ENCODE data around the gene TIGD3.

Gene TIGD3

DNA sequence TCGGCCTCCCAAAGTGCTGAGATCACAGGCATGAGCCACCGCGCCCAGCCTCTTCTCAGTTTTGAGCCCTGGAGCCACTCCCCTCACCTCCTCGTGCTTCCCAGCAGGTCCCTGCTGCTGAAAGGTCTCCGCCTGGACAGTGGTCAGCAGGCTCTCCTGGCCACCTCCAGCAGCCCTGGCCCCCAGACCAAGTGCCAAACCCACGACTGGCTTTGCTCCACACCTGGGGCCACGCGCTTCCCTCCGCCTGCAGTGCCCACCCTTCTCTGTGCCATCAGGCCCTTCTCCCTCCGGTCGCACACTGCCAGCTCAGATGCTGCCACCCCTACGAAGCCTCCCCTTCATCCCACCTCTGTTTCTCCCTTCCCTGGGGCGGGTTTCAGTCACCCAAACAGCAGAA, 44.7 kb downstream of the TIGD3 start:
- H3K27ac ChIP-seq (ENCODE audit: low read length), result no peak overlapping the region
- DNase-seq (ENCODE audit: low read depth, low spot score), result no peak
- no CpG with 5 or more reads among the region's 13 CpGs for WGBS (ENCODE audit: insufficient coverage, insufficient read length)

DNA sequence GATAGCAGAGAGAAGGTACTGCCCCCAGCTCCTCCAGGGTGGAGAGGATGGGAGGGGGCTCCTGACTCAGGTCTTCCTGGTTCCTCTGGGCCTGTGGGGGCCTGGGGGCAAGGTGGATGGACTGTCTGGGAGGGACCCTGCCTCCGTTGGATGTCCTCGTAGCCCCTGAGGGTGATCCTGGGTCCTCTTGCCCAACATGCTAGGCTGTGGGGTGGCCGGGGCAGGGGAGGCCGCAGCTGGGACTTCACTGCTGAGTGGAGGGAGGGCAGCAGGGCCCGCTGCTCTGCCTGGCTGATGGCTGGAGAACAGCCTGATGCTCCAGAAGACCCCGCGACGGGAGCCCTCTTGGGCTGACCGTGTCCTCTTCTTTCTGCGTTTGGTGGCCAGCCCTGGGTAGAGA, 45.3 kb downstream of the TIGD3 start:
- Histone ChIP-seq H3K27ac (ENCODE audit: low read length) (no peak overlapping the region), H3K36me3 (ENCODE audit: control insufficient read depth, insufficient read depth, low read length) (peaks cover 12% of the 10 kb centered on the region; the same call in 1 of the 2 replicates), H3K9me3 (ENCODE audit: control insufficient read depth, insufficient read depth, low read length) (no peaks in the 10 kb centered on the region), H3K27me3 (ENCODE audit: control insufficient read depth, insufficient read depth, low read length) (no peaks in the 10 kb centered on the region), H3K4me3 (ENCODE audit: low read length) (no peak overlapping the region), H3K4me1 (ENCODE audit: control insufficient read depth, insufficient read depth, low read length) (0 out of 2 replicates have a peak, but pooled peaks cover 1% of the 10 kb centered on the region)
- no CpG with 5 or more reads among the region's 10 CpGs for WGBS (ENCODE audit: insufficient coverage, insufficient read length)
- DNase-seq (ENCODE audit: low read depth, low spot score), result no peak

More for the DNA sequence above, 44.7 kb downstream of the TIGD3 start:
- Histone ChIP-seq H3K27me3 (ENCODE audit: control insufficient read depth, insufficient read depth, low read length) (no peaks in the 10 kb centered on the region), H3K4me3 (ENCODE audit: low read length) (no peak overlapping the region), H3K4me1 (ENCODE audit: control insufficient read depth, insufficient read depth, low read length) (0 out of 2 replicates have a peak, but pooled peaks cover 1% of the 10 kb centered on the region), H3K36me3 (ENCODE audit: control insufficient read depth, insufficient read depth, low read length) (peaks cover 9% of the 10 kb centered on the region; the same call in 1 of the 2 replicates), H3K9me3 (ENCODE audit: control insufficient read depth, insufficient read depth, low read length) (no peaks in the 10 kb centered on the region)

DNA sequence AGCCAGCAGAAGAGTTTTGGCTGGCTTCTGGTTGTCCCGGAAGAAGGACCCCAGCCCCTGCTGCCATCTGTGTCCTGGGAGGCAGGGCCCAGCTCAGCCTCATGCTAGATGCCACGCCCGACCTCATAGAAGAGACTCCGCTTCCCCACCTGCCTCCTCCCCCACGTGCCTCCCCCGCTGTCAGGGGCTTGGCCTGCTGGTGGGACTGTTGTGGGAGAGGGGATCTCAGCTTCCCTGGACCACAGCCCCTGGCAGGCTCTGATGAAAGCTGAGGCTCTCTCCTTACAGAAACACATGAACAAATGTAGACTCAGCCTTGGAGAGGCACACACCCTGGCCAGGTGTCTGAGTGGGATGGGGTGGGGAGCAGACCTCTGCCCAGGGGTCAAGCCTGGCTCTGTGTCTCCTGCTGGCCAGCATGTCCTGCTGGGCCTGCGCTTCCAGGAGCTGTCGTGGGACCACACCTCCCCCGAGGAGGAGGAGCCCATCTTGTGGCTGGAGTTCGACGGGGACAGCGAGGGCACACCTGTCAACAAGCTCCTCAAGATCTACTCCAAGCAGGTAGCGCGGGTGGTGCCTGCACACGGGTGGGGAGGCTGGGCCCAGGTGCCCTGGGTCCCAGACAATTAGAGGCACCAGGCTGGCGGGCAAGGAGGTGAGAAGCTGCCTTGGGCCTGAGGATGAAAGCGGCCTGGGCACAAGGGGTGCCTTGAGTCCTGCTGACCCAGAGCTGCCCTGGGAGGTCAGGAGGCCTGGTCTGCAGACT, 45.9 kb downstream of the TIGD3 start:
- no peak overlapping the region for H3K27ac ChIP-seq (ENCODE audit: low read length)
- H3K4me1 ChIP-seq (ENCODE audit: control insufficient read depth, insufficient read depth, low read length), result 0 out of 2 replicates have a peak, but pooled peaks cover 1% of the 10 kb centered on the region
- no CpG with 5 or more reads among the region's 17 CpGs for WGBS (ENCODE audit: insufficient coverage, insufficient read length)
- H3K9me3 ChIP-seq (ENCODE audit: control insufficient read depth, insufficient read depth, low read length), result no peaks in the 10 kb centered on the region
- DNase-seq (ENCODE audit: low read depth, low spot score), result no peak
- H3K4me3 ChIP-seq (ENCODE audit: low read length), result no peak overlapping the region
- no peaks in the 10 kb centered on the region for H3K27me3 ChIP-seq (ENCODE audit: control insufficient read depth, insufficient read depth, low read length)
- H3K36me3 ChIP-seq (ENCODE audit: control insufficient read depth, insufficient read depth, low read length), result peaks cover 15% of the 10 kb centered on the region; the same call in 1 of the 2 replicates

DNA sequence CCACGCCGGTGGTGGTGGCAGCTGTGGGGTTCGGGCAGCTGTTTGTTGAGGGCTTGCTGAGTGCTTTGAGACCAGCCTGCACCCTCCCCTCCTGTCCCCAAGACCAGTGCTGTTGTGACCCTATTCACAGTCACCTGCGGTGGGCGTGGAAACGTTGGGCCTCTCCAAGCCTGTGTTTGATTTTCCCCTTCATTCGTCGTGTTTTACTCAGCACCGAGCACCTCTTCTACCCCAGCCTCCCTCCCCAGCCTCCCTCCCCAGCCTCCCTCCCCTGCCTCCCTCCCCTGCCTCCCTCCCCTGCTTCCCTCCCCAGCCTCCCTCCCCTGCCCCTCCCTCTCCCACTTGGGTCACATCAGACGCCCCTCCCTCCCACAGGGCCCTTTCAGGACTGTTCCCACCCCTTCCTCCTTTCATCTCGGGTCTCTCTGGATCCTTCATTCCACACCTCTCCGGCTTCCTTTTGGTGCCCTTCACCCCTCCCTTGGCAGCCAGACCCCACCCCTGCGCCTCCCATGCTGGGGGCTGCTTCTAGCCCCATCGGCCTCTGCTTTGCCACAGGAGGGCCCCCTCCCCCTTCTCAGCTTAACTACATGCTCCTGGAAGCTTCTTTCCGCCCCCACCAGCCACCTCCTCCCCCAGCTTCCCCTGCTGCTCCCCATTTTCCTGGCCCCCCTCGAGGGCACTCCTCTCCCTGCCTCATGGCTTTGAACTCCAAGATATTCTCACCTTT, 46.7 kb downstream of the TIGD3 start:
- DNase-seq (ENCODE audit: low read depth, low spot score), result no peak
- no peak overlapping the region for H3K27ac ChIP-seq (ENCODE audit: low read length)
- no peaks in the 10 kb centered on the region for H3K27me3 ChIP-seq (ENCODE audit: control insufficient read depth, insufficient read depth, low read length)
- H3K9me3 ChIP-seq (ENCODE audit: control insufficient read depth, insufficient read depth, low read length), result no peaks in the 10 kb centered on the region
- 0 out of 2 replicates have a peak, but pooled peaks cover 1% of the 10 kb centered on the region for H3K4me1 ChIP-seq (ENCODE audit: control insufficient read depth, insufficient read depth, low read length)
- H3K4me3 ChIP-seq (ENCODE audit: low read length), result no peak overlapping the region
- peaks cover 15% of the 10 kb centered on the region; the same call in 1 of the 2 replicates for H3K36me3 ChIP-seq (ENCODE audit: control insufficient read depth, insufficient read depth, low read length)
- WGBS (ENCODE audit: insufficient coverage, insufficient read length), result no CpG with 5 or more reads among the region's 16 CpGs

DNA sequence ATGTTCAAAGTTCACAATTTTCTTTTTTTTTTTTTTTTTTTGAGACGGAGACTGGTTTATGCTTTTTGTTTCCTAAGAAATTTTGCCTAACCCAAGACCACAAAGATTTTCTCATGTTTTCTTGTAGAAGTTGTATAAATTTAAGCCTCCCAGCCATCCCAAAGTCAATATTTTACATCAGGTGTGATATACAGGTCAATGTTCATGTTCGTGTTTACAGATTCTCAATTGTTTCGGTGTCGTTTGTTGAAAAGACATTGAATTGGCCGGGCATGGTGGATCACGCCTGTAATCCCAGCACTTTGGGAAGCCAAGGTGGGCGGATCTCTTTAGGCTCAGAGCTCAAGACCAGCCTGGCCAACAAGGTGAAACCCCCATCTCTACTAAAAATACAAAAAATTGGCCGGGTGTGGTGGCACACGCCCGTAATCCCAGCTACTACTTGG, 47.3 kb downstream of the TIGD3 start:
- Histone ChIP-seq H3K4me3 (ENCODE audit: low read length) (no peak overlapping the region), H3K27me3 (ENCODE audit: control insufficient read depth, insufficient read depth, low read length) (no peaks in the 10 kb centered on the region), H3K4me1 (ENCODE audit: control insufficient read depth, insufficient read depth, low read length) (0 out of 2 replicates have a peak, but pooled peaks cover 1% of the 10 kb centered on the region), H3K27ac (ENCODE audit: low read length) (no peak overlapping the region), H3K36me3 (ENCODE audit: control insufficient read depth, insufficient read depth, low read length) (peaks cover 15% of the 10 kb centered on the region; the same call in 1 of the 2 replicates), H3K9me3 (ENCODE audit: control insufficient read depth, insufficient read depth, low read length) (no peaks in the 10 kb centered on the region)
- WGBS (ENCODE audit: insufficient coverage, insufficient read length), result no CpG with 5 or more reads among the region's 10 CpGs
- DNase-seq (ENCODE audit: low read depth, low spot score), result no peak

DNA sequence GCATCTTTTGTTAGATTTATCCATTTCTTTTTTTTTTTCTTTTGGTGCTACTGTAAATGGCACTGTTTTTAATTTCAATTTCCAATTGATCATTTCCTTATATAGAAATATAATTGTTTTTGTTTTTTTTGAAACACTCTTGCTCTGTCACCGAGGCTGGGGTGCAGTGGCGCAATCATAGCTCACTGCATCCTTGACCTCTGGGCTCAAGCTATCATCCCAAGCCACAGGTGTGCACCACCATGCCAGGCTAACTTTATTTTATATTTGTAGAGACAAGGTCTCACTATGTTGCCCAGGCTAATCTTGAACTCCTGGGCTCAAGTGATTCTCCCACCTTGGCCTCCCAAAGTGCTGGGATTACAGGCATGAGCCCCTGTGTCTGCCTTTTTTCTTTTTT, 48.2 kb downstream of the TIGD3 start:
- no peaks in the 10 kb centered on the region for H3K27me3 ChIP-seq (ENCODE audit: control insufficient read depth, insufficient read depth, low read length)
- DNase-seq (ENCODE audit: low read depth, low spot score), result no peak
- no CpG with 5 or more reads among the region's 2 CpGs for WGBS (ENCODE audit: insufficient coverage, insufficient read length)
- H3K36me3 ChIP-seq (ENCODE audit: control insufficient read depth, insufficient read depth, low read length), result peaks cover 11% of the 10 kb centered on the region; the same call in 1 of the 2 replicates
- H3K27ac ChIP-seq (ENCODE audit: low read length), result no peak overlapping the region
- H3K4me3 ChIP-seq (ENCODE audit: low read length), result no peak overlapping the region
- 0 out of 2 replicates have a peak, but pooled peaks cover 1% of the 10 kb centered on the region for H3K4me1 ChIP-seq (ENCODE audit: control insufficient read depth, insufficient read depth, low read length)
- H3K9me3 ChIP-seq (ENCODE audit: control insufficient read depth, insufficient read depth, low read length), result no peaks in the 10 kb centered on the region

DNA sequence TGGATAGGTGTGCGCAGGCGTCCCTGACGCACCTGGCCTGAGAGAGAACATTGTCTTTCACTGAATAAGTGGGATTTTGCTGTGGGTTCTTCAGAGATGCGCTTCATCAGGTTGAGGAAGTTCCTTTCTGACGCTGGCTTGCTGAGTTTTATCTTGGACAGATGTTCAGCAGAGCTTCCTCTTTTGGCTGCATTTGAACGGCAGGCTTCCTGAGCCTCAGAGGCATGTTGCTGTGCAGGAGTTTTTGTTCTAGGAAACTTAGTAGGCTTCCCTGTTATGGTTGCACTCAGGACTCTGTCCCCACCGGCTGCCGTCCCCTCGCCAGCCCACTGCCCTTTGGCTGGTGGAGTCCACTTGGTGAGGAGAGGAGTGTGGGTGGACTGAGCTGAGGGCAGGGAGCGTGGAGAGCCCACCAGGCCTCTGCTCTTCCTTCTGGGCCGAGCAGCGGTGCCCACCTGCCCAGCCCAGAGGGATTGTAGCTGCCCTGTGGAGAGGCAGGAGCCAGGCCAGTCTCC, 49.1 kb downstream of the TIGD3 start:
- Histone ChIP-seq H3K27me3 (ENCODE audit: control insufficient read depth, insufficient read depth, low read length) (no peaks in the 10 kb centered on the region), H3K4me1 (ENCODE audit: control insufficient read depth, insufficient read depth, low read length) (0 out of 2 replicates have a peak, but pooled peaks cover 1% of the 10 kb centered on the region), H3K27ac (ENCODE audit: low read length) (no peak overlapping the region), H3K4me3 (ENCODE audit: low read length) (no peak overlapping the region), H3K9me3 (ENCODE audit: control insufficient read depth, insufficient read depth, low read length) (no peaks in the 10 kb centered on the region), H3K36me3 (ENCODE audit: control insufficient read depth, insufficient read depth, low read length) (peaks cover 11% of the 10 kb centered on the region; the same call in 1 of the 2 replicates)
- no CpG with 5 or more reads among the region's 12 CpGs for whole genome bisulfite sequencing (ENCODE audit: insufficient coverage, insufficient read length)
- DNase-seq (ENCODE audit: low read depth, low spot score), result no peak

DNA sequence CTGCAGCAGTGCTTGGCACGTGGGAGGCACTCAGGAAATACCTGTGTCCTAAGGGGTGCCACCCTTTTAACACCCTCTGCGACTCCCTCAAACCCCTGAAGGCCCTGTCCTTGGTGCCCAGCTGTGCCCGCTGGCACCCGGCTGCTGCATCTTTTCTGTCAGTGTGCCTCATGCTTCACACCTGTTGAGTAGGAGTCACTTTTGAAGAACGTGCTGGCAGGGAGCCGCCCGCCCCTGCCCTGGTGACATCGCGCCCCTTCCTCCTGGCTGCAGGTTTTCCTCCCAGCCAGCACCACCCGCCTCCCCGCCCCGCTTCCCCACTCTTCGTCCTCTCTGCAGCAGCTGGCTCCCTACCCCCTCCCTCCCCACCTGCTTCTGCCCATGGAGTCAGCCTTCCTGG, 49.7 kb downstream of the TIGD3 start:
- peaks cover 11% of the 10 kb centered on the region; the same call in 1 of the 2 replicates for H3K36me3 ChIP-seq (ENCODE audit: control insufficient read depth, insufficient read depth, low read length)
- WGBS (ENCODE audit: insufficient coverage, insufficient read length), result no CpG with 5 or more reads among the region's 13 CpGs

DNA sequence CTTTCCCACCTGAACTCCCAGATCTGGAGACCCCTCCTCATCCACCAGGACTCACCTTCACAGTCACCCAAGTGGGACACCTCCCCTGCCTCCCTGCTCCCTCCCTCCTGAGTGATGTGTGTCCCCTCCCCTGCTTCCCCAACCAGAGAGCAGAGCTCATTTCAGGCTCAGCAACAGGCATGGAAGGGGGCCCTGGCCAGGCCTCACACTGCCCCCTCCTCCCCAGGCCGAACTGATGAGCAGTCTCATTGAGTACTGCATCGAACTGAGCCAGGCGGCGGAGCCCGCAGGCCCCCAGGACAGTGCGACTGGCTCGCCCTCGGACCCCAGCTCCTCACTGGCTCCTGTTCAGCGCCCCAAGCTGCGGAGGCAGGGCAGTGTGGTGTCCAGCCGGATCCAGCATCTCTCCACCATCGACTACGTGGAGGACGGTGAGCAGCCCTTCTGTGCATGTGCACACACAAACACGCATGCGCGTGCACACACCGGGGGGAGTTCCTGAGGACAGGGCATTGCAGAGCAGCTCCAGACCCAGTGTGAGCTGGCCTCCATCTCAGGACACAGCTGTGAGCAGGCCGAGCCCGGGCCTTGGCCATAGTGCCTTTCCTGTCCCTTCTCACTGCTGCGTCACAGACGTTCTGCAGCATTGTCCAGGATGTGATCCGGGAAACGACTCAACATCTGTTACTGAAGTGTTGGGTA, 50.2 kb downstream of the TIGD3 start:
- Histone ChIP-seq H3K36me3 (ENCODE audit: control insufficient read depth, insufficient read depth, low read length) (peaks cover 11% of the 10 kb centered on the region; the same call in 1 of the 2 replicates), H3K4me3 (ENCODE audit: low read length) (no peak overlapping the region), H3K27me3 (ENCODE audit: control insufficient read depth, insufficient read depth, low read length) (no peaks in the 10 kb centered on the region), H3K4me1 (ENCODE audit: control insufficient read depth, insufficient read depth, low read length) (0 out of 2 replicates have a peak, but pooled peaks cover 1% of the 10 kb centered on the region), H3K27ac (ENCODE audit: low read length) (no peak overlapping the region), H3K9me3 (ENCODE audit: control insufficient read depth, insufficient read depth, low read length) (no peaks in the 10 kb centered on the region)
- WGBS (ENCODE audit: insufficient coverage, insufficient read length), result no CpG with 5 or more reads among the region's 24 CpGs
- DNase-seq (ENCODE audit: low read depth, low spot score), result no peak

More for the DNA sequence above, 49.7 kb downstream of the TIGD3 start:
- Histone ChIP-seq H3K4me3 (ENCODE audit: low read length) (no peak overlapping the region), H3K9me3 (ENCODE audit: control insufficient read depth, insufficient read depth, low read length) (no peaks in the 10 kb centered on the region), H3K27ac (ENCODE audit: low read length) (no peak overlapping the region), H3K4me1 (ENCODE audit: control insufficient read depth, insufficient read depth, low read length) (0 out of 2 replicates have a peak, but pooled peaks cover 1% of the 10 kb centered on the region), H3K27me3 (ENCODE audit: control insufficient read depth, insufficient read depth, low read length) (no peaks in the 10 kb centered on the region)
- DNase-seq (ENCODE audit: low read depth, low spot score), result no peak
